PFSK-1 (cell line): ENCODE data around the gene NFKBIA.

Source experiments
- FOXP2 ChIP-seq: optimal IDR thresholded peaks from 2 replicates; pipeline ENCODE3; 2011; ENCODE audit warnings: borderline replicate concordance, control low read depth, inconsistent platforms; ENCODE audit not compliant: insufficient read depth; ENCODE audit errors: extremely low read length, extremely low read depth
- POLR2AphosphoS5 ChIP-seq: IDR thresholded peaks from 2 replicates; pipeline ENCODE4 v1.6.1; 2012; ENCODE audit warnings: low read depth, mild to moderate bottlenecking, control low read depth, low read length, moderate library complexity
- SIN3A ChIP-seq: IDR thresholded peaks from 2 replicates; pipeline ENCODE4 v1.6.1; 2012; ENCODE audit warnings: mild to moderate bottlenecking, low read length, moderate library complexity, borderline replicate concordance; ENCODE audit not compliant: insufficient read depth
- TAF1 ChIP-seq: IDR thresholded peaks from 2 replicates; pipeline ENCODE4 v1.6.1; 2012; ENCODE audit warnings: low read length, control low read depth, borderline replicate concordance; ENCODE audit not compliant: insufficient read depth
- TF ChIP-seq, protein P1 (sequence below), 2 experiments: IDR thresholded peaks; 2 replicates each; pipeline versions ENCODE4 v1.6.1 to v1.8.0; 2011 to 2012; ENCODE audit warnings: low read depth in 2 of 2, low read length in 2 of 2, control low read depth in 1 of 2, inconsistent platforms in 1 of 2, mild to moderate bottlenecking in 1 of 2, moderate library complexity in 1 of 2; ENCODE audit not compliant: insufficient read depth in 1 of 2

DNA sequence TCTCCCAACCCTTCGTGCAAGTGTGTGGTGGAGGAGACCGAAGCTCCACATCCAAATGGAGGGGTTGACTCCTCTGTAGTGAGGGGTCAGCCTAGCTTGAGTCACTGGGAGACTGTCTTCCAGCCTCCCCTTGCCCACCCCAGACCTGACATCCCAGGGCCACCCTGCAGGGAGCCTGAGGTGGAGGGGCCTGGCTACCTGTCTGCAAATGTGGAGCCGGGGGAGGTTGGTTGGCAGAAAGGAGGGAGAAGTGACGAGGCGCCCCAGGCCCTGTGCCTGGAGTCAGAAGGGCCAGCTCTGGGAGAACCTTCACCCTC, 37.5 kb downstream of the NFKBIA start:
- TF ChIP-seq POLR2AphosphoS5, result no peak
- TF ChIP-seq TAF1, result no peak
- TF ChIP-seq SIN3A, result no peak
- TF ChIP-seq, protein P1, sequence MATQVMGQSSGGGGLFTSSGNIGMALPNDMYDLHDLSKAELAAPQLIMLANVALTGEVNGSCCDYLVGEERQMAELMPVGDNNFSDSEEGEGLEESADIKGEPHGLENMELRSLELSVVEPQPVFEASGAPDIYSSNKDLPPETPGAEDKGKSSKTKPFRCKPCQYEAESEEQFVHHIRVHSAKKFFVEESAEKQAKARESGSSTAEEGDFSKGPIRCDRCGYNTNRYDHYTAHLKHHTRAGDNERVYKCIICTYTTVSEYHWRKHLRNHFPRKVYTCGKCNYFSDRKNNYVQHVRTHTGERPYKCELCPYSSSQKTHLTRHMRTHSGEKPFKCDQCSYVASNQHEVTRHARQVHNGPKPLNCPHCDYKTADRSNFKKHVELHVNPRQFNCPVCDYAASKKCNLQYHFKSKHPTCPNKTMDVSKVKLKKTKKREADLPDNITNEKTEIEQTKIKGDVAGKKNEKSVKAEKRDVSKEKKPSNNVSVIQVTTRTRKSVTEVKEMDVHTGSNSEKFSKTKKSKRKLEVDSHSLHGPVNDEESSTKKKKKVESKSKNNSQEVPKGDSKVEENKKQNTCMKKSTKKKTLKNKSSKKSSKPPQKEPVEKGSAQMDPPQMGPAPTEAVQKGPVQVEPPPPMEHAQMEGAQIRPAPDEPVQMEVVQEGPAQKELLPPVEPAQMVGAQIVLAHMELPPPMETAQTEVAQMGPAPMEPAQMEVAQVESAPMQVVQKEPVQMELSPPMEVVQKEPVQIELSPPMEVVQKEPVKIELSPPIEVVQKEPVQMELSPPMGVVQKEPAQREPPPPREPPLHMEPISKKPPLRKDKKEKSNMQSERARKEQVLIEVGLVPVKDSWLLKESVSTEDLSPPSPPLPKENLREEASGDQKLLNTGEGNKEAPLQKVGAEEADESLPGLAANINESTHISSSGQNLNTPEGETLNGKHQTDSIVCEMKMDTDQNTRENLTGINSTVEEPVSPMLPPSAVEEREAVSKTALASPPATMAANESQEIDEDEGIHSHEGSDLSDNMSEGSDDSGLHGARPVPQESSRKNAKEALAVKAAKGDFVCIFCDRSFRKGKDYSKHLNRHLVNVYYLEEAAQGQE (IDR thresholded peaks at IDR 0.05; ENCODE audit: insufficient read depth in 1 of 2, low read depth in 2 of 2, low read length in 2 of 2), result no peak
- TF ChIP-seq FOXP2, result no peak
